HG03457 (cell line): Measurements from ENCODE around the gene GZMM.
"Not testable (repeated sequence)": the region's sequence is repeated elsewhere in the genome, so short reads cannot be mapped to it uniquely, and the experiment has no call there.

Source experiments
- ATAC-seq: cut with Tn5 transposase; IDR thresholded peaks from one replicate; pipeline ENCODE4 v1.9.1; 2021; ENCODE audit warnings: moderate number of reproducible peaks; ENCODE audit not compliant: unreplicated experiment

GZMM gene

GRCh38 chr19:580274-580835 is 36.5 kb downstream of the GZMM start:
- no peak for ATAC-seq

DNA sequence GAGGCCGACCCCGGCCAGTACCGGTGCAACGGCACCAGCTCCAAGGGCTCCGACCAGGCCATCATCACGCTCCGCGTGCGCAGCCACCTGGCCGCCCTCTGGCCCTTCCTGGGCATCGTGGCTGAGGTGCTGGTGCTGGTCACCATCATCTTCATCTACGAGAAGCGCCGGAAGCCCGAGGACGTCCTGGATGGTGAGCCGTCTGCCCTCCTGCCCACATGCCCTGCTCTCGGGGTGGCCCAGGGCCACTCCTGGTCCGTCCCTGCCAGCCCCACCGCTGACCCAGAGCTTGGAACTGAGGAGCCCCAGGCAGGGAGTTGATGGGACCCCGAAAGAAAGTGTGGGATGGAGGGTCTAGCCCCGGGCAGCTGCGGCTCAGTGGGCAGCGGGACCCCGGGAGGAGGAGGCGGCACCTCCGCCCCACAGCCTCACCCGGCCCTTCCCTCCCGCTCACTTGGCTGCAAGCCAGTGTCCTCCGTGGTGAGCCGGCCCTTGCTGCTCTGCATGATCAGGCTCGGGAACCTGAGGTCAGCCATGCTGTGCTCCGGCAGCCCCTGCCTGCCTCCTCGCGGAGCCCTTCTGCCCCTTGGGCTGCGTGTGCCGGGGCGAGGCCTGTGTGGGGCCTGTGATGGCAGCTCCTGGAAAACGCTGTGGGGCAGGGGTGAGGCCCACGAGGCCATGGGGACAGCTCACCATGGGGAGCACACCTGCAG is 37.7 kb downstream of the GZMM start:
- ATAC-seq = no peak

- ATAC-seq = no peak
Measured at GRCh38 chr19:582497-583197, 38.8 kb downstream of the GZMM start.

DNA sequence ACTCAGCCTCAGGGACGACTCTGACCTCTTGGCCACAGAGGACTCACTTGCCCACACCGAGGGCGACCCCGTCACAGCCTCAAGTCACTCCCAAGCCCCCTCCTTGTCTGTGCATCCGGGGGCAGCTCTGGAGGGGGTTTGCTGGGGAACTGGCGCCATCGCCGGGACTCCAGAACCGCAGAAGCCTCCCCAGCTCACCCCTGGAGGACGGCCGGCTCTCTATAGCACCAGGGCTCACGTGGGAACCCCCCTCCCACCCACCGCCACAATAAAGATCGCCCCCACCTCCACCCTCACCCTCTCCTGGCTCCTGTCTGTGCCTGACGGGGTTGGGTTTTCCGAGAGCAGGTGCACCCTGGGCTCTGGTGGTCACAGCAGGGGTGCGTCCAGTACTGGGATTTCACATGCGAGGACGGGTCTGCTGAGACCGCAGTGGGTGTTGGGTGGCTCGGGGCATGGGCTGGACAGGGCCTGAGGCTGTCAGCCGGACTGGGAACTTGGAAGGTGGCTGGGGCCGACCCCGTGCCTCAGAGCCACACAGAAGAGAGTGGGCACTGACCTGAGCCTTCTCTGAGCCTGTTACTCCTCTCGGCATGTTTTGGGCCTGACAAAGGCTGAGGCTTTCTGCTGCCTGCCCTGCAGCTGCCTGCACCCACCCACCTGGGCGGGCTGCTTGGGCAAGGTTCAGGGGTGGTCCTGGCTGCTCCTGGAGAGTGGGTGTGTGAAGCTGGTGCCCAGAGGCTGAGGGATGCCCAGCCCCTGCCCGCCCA is 39.5 kb downstream of the GZMM start:
- ATAC-seq = no peak

GRCh38 chr19:583968-584239 is 40.1 kb downstream of the GZMM start:
- ATAC-seq = no peak

DNA sequence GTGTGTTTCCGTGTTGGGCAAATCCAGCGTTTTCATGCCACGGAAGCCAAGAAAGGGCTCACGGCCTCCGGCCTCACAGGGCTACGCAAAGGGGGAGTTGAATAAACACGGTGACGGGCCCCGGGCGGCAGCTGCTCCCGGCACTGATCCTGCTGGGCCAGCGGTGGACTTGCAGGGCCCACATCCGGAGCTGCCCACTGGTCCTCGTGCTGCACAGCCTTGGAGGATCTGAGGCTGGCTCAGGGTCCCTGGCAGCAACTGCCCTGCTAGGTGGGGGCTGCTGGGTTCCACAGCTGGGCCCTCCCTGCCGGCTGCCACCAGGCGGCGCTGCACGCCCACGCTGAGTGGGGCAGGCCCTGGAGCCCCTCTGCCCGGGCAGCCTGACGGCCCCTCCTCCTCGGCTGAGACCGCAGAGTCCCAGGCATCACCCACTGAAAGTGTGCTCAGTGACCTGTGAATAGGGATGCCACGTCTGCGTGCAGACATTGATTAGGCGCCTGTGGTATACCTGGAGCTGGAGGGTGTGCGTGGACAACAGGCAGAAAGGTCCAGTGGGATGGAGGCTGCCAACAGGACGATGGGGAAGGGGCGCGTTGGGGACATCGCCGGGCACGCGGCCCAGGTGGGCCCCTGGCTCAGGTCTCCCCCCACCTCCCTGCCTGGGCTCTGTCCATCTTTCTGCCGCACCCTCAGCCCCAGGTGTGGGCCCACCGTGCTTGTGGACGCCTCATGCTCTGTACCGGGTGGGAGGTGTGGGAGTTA is 40.6 kb downstream of the GZMM start:
- ATAC-seq = no peak

- ATAC-seq = not testable (repeated sequence)
Measured at GRCh38 chr19:585146-585545, 41.3 kb downstream of the GZMM start.

DNA sequence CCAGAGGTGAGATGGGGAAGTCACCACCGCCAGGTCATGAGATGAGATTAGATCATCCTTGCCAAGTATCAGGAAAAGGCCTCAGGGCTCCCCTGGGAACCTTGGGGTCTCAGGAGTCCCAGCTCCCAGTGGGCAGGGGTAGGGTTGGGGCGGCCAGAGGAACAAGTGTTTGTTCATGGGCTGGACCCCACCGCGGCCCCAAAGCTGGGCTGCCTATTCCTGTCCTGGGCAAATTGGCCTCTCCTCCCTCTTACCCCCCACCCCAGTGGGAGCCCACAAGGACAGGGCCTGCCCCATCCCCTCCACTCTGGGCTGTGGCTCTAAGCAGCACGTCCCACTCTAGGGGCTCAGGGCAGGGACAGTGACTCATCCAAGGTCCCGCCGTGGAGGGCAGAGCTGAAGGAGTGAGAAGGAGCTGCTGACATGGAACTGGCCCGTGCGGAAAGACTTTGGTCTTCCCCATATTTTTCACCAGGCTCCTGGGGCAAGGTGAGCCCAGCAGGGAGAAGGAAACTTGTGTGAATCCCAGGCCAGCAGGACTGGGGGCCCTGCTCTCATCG is 41.8 kb downstream of the GZMM start:
- ATAC-seq = no peak

- ATAC-seq = no peak
Measured at GRCh38 chr19:588093-588740, 44.4 kb downstream of the GZMM start.

- no peak for ATAC-seq
Measured at GRCh38 chr19:588741-589692, 45.2 kb downstream of the GZMM start.

- ATAC-seq = no peak
Measured at GRCh38 chr19:589693-590395, 46.0 kb downstream of the GZMM start, which contains the start of gene HCN2. HCN2 (plus strand) TSS chr19:589881; CDS start chr19:589946, 65 bp downstream.

- ATAC-seq = no peak
Measured at GRCh38 chr19:590396-590745, 46.5 kb downstream of the GZMM start.

DNA sequence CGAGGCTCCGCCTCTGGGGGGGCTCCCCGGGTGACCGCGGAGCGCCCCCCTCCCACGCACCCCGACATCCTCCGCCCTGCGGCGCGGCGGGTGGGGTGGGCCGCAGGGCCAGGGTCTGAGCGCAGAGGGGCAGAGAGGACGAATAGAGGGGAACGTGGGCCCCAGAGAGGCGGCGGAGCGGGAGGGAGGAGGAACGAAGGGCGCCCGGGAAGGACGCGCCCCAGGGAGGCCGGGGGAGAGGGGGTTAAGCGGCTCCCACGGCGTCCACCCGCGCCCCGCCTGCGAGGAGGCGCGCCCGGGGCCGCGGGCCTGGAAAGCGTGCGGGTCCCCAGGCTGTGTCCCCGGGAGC is 46.9 kb downstream of the GZMM start:
- ATAC-seq = no peak

GRCh38 chr19:591099-591958 is 47.5 kb downstream of the GZMM start:
- ATAC-seq = no peak

GRCh38 chr19:592101-592500 is 48.2 kb downstream of the GZMM start:
- no peak for ATAC-seq

DNA sequence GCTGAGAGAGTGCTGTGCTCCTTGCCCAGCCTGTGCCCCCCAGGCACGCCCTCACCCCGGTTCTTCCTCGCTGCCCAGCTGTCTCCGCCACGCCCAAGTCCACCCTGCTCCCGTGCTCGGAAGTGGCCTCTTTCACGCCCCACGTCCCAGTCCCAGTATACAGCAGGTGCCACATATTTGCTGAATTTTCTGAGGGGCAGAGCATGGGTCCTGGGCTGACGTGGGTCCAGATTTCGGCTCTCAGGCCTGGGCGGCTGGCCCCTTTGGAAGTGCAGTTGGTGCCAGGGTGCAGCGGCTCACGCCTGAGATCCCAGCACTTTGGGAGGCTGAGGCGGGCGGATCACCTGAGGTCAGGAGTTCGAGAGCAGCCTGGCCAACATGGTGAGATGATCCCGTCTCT is 49.2 kb downstream of the GZMM start:
- ATAC-seq = no peak

- no peak for ATAC-seq
Measured at GRCh38 chr19:593505-593904, 49.7 kb downstream of the GZMM start.
